Mammary epithelial cell (primary cell): ENCODE data around the gene ABHD3.

Source experiments
- EZH2 ChIP-seq: IDR thresholded peaks from 2 replicates; pipeline ENCODE4 v1.6.1; 2012; ENCODE audit warnings: low read length, inconsistent platforms, borderline replicate concordance
- TF ChIP-seq, protein P1 (sequence below), 2 donors: IDR thresholded peaks in 1 of 2; conservative IDR thresholded peaks in 1 of 2; 2 replicates each; pipeline ENCODE4 v1.5.1; 2011 to 2012; ENCODE audit warnings: inconsistent platforms in 2 of 2, low read length in 2 of 2, mild to moderate bottlenecking in 2 of 2, control low read depth in 1 of 2, low read depth in 1 of 2; ENCODE audit not compliant: insufficient read depth in 1 of 2; ENCODE audit errors: extremely low read depth in 1 of 2

GRCh38 chr18:21747268-21747667 lies 42.7 kb upstream of the ABHD3 start:
- no peak for TF ChIP-seq EZH2
- TF ChIP-seq, protein P1, sequence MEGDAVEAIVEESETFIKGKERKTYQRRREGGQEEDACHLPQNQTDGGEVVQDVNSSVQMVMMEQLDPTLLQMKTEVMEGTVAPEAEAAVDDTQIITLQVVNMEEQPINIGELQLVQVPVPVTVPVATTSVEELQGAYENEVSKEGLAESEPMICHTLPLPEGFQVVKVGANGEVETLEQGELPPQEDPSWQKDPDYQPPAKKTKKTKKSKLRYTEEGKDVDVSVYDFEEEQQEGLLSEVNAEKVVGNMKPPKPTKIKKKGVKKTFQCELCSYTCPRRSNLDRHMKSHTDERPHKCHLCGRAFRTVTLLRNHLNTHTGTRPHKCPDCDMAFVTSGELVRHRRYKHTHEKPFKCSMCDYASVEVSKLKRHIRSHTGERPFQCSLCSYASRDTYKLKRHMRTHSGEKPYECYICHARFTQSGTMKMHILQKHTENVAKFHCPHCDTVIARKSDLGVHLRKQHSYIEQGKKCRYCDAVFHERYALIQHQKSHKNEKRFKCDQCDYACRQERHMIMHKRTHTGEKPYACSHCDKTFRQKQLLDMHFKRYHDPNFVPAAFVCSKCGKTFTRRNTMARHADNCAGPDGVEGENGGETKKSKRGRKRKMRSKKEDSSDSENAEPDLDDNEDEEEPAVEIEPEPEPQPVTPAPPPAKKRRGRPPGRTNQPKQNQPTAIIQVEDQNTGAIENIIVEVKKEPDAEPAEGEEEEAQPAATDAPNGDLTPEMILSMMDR (conservative IDR thresholded peaks at IDR 0.05 in 1 of 2, IDR thresholded peaks at IDR 0.05 in 1 of 2; ENCODE audit: extremely low read depth in 1 of 2, insufficient read depth in 1 of 2, low read depth in 1 of 2, low read length in 2 of 2) = no peak
